Measurements from ENCODE around the gene MSL3.
A peak's percentile ranks its signal among the peaks of the same experiment; 100 is the strongest.

MSL3 gene

GRCh38 chrX:11757719-11758399 lies at the start of gene MSL3:
Gene MSL3, plus strand, starts transcription at chrX:11758237. Its CDS starts 27 bp downstream, at chrX:11758264.
- no peak for DNase-seq

- no peak for DNase-seq
These were observed 35.7 kb upstream of the MSL3 start for GRCh38 chrX:11722304-11722703.

GRCh38 chrX:11724122-11725017 lies 33.7 kb upstream of the MSL3 start:
- peak; percentile 20 for DNase-seq

- DNase-seq: no peak
These were observed 32.2 kb upstream of the MSL3 start for GRCh38 chrX:11725631-11726442.

GRCh38 chrX:11728556-11728955 lies 29.5 kb upstream of the MSL3 start:
- no peak for DNase-seq

GRCh38 chrX:11733614-11734013 lies 24.4 kb upstream of the MSL3 start:
- DNase-seq: no peak

- DNase-seq: no peak
These were observed 18.3 kb upstream of the MSL3 start for GRCh38 chrX:11739776-11740175.

GRCh38 chrX:11740794-11741193 lies 17.2 kb upstream of the MSL3 start:
- no peak for DNase-seq

- DNase-seq: no peak
These were observed 16.5 kb upstream of the MSL3 start for GRCh38 chrX:11741574-11741973.

GRCh38 chrX:11745881-11746280 lies 12.2 kb upstream of the MSL3 start:
- DNase-seq: no peak

- DNase-seq: no peak
These were observed 8.0 kb upstream of the MSL3 start for GRCh38 chrX:11750046-11750445.

- DNase-seq: no peak
These were observed 7.3 kb upstream of the MSL3 start for GRCh38 chrX:11750694-11751093.

- no peak for DNase-seq
These were observed 6.8 kb upstream of the MSL3 start for GRCh38 chrX:11751261-11751660.

GRCh38 chrX:11753668-11754067 lies 4.4 kb upstream of the MSL3 start:
- no peak for DNase-seq

GRCh38 chrX:11754958-11755645 lies 2.9 kb upstream of the MSL3 start:
- no peak for DNase-seq

- DNase-seq: no peak
These were observed 2.3 kb upstream of the MSL3 start for GRCh38 chrX:11755724-11756123.

- DNase-seq: no peak
These were observed 1.4 kb upstream of the MSL3 start for GRCh38 chrX:11756354-11757318.

- DNase-seq: no peak
These were observed 679 bp upstream of the MSL3 start for GRCh38 chrX:11757397-11757718.

GRCh38 chrX:11758400-11759171 lies 549 bp downstream of the MSL3 start:
- DNase-seq: peak; percentile 88

- no peak for DNase-seq
These were observed 1.1 kb downstream of the MSL3 start for GRCh38 chrX:11759172-11759460.
